ENCODE data around the gene PARD3B. TPM values are rescaled to one million over a fixed set of nuclear protein-coding genes. Genes with fewer than 3 reads are reported as not detected.

PARD3B gene
- total RNA-seq, 1 experiment from 2014 or later: 2.0 TPM

GRCh38 chr2:204717591-204717990, 172.3 kb downstream of the PARD3B start:
- Histone ChIP-seq H3K4me2 (ENCODE audit: low read length) (no peak overlapping the region), H2AFZ (ENCODE audit: low read depth, low read length, poor library complexity, severe bottlenecking) (no peak overlapping the region), H3K4me3 (replicated peaks in 1 of 2; ENCODE audit: low read depth in 1 of 2, low read length in 2 of 2) (no peak overlapping the region), H3K27me3 (ENCODE audit: insufficient read depth, low read length) (no peaks in the 10 kb centered on the region), H3K79me2 (ENCODE audit: insufficient read depth, low read length) (no peaks in the 10 kb centered on the region), H3K9ac (ENCODE audit: low read length) (no peak overlapping the region), H3K9me3 (ENCODE audit: control insufficient read depth in 1 of 2, insufficient read depth in 1 of 2, low read depth in 1 of 2, low read length in 2 of 2) (no peaks in the 10 kb centered on the region), H3K4me1 (ENCODE audit: control insufficient read depth in 1 of 2, insufficient read depth in 2 of 2, low read length in 2 of 2) (no peaks in the 10 kb centered on the region), H3K36me3 (ENCODE audit: control insufficient read depth in 1 of 2, insufficient read depth in 2 of 2, low read length in 2 of 2) (no peaks in the 10 kb centered on the region), H4K20me1 (ENCODE audit: insufficient read depth) (no peaks in the 10 kb centered on the region), H3K27ac (ENCODE audit: low read depth, low read length) (no peak overlapping the region), H3K9me2 (ENCODE audit: insufficient read depth) (no peaks in the 10 kb centered on the region)
- DNase-seq (ENCODE audit: low read depth, low spot score): no peak
- ChIA-PET CTCF (no interaction called here), RAD21 (ENCODE audit: low non-redundant PET in 1 of 2, low total read pairs in 2 of 2, uncharacterized antibody in 2 of 2, unreplicated experiment in 2 of 2) (no interaction called here), POLR2A (no interaction called here)
- no peak for TF ChIP-seq MAX (IDR thresholded peaks at IDR 0.05)
- TF ChIP-seq SRF (IDR thresholded peaks at IDR 0.05; ENCODE audit: low read depth): no peak
- no peak for TF ChIP-seq POLR2A (IDR thresholded peaks at IDR 0.05; ENCODE audit: borderline replicate concordance, extremely low read depth, insufficient read depth, insufficient read length)
- TF ChIP-seq, protein P1, sequence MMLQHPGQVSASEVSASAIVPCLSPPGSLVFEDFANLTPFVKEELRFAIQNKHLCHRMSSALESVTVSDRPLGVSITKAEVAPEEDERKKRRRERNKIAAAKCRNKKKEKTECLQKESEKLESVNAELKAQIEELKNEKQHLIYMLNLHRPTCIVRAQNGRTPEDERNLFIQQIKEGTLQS (IDR thresholded peaks at IDR 0.05): no peak
- TF ChIP-seq CTCF (IDR thresholded peaks at IDR 0.05 in 2 of 3, conservative IDR thresholded peaks at IDR 0.05 in 1 of 3; ENCODE audit: borderline replicate concordance in 1 of 3, insufficient read depth in 1 of 3, low read depth in 2 of 3, low read length in 2 of 3): no peak
- TF ChIP-seq REST (IDR thresholded peaks at IDR 0.05; ENCODE audit: low read depth): no peak
- no peak for TF ChIP-seq EZH2phosphoT487 (IDR thresholded peaks at IDR 0.05; ENCODE audit: borderline replicate concordance)
- no peak for TF ChIP-seq ZFX (IDR thresholded peaks at IDR 0.05)
- no peak for TF ChIP-seq ZBTB33 (IDR thresholded peaks at IDR 0.05; ENCODE audit: extremely low read depth, insufficient replicate concordance, low read length)
- TF ChIP-seq TCF7L2 (IDR thresholded peaks at IDR 0.05; ENCODE audit: borderline replicate concordance, extremely low read depth, insufficient read depth, insufficient read length): no peak
- TF ChIP-seq YY1 (IDR thresholded peaks at IDR 0.05; ENCODE audit: extremely low read depth, insufficient replicate concordance, low read depth, low read length): no peak
- no peak for TF ChIP-seq FOSL1 (IDR thresholded peaks at IDR 0.05; ENCODE audit: low read depth)
- TF ChIP-seq CBX3 (IDR thresholded peaks at IDR 0.05; ENCODE audit: low read depth): no peak
- no peak for TF ChIP-seq EZH2 (IDR thresholded peaks at IDR 0.05)
- TF ChIP-seq ELF1 (IDR thresholded peaks at IDR 0.05; ENCODE audit: borderline replicate concordance, low read depth): no peak
- no peak for TF ChIP-seq SIN3A (IDR thresholded peaks at IDR 0.05; ENCODE audit: low read depth)
- TF ChIP-seq SP1 (IDR thresholded peaks at IDR 0.05; ENCODE audit: low read depth): no peak
- no peak for TF ChIP-seq CEBPB (IDR thresholded peaks at IDR 0.05; ENCODE audit: low read depth)
- no TSS peak for BruUV-seq (replicated peaks)
- intact Hi-C loops (cut with micrococcal nuclease): no loop called here
- no peak for ATAC-seq
